K562 treated with DMSO at 1 percent for 12 hours (cell line): ENCODE results near the gene GPM6B. TPM values are rescaled to one million over a fixed set of nuclear protein-coding genes. Genes with fewer than 3 reads are reported as not detected.

Experiments used
- total RNA-seq: library from RNA; unstranded; fragments of 300-600 nt; gene quantifications from 2 replicates; pipeline ENCODE4 v1.2.3, GENCODE V29; 2022; ENCODE audit not compliant: insufficient read depth

GPM6B gene, protein sequence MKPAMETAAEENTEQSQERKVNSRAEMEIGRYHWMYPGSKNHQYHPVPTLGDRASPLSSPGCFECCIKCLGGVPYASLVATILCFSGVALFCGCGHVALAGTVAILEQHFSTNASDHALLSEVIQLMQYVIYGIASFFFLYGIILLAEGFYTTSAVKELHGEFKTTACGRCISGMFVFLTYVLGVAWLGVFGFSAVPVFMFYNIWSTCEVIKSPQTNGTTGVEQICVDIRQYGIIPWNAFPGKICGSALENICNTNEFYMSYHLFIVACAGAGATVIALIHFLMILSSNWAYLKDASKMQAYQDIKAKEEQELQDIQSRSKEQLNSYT
- total RNA-seq = 0.27 TPM in 1 of 2 replicates, not detected in the other

DNA sequence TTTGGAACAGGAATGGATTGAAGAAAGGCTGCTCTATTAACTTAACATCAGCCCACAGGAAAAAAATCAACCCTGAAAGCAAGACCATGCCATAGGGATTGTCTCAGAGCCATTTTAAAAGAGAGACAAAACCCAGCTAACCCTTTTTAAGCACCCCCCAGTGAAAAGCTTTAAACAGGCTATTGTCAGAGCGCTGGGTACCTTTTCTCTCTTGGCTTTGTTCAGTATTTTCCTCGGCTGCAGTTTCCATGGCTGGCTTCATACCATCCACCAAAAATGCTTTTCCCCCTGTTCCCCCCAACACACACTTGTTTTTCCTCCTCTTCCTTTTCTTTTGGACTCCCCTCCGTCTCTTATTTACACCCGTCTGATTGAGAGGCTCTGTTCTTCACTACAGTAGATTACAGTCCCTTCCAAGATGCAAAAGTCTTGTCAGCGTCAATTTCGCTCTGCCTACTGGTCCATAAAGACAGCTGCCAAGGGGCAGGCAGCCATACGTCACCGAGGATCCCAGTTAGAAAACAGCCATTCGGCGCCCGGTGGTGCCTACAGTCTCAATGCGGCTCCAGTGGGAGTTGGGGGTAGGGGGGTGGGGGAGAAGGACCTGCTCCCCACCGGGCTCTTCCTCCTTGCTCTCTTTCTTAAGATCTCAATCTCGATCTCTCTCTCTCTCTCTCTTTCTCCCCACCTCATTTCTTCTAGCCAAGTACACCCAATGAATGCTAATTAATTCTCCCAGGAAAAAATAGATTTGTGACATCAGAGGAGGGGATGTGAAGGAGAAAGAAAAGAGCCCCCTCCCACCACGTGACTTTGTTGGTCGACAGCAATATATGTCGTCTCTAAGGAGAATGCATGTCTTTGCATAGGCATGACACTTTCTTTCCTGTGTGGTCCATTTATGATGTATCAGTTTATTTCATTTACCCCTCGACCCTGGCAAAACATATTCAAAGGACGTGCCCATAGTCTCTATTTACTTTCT, at the start of gene GPM6B:
Gene GPM6B (minus strand): TSS at position 451 of the 985 bp plus-strand sequence. CDS start 189 bp downstream, at position 262.

DNA sequence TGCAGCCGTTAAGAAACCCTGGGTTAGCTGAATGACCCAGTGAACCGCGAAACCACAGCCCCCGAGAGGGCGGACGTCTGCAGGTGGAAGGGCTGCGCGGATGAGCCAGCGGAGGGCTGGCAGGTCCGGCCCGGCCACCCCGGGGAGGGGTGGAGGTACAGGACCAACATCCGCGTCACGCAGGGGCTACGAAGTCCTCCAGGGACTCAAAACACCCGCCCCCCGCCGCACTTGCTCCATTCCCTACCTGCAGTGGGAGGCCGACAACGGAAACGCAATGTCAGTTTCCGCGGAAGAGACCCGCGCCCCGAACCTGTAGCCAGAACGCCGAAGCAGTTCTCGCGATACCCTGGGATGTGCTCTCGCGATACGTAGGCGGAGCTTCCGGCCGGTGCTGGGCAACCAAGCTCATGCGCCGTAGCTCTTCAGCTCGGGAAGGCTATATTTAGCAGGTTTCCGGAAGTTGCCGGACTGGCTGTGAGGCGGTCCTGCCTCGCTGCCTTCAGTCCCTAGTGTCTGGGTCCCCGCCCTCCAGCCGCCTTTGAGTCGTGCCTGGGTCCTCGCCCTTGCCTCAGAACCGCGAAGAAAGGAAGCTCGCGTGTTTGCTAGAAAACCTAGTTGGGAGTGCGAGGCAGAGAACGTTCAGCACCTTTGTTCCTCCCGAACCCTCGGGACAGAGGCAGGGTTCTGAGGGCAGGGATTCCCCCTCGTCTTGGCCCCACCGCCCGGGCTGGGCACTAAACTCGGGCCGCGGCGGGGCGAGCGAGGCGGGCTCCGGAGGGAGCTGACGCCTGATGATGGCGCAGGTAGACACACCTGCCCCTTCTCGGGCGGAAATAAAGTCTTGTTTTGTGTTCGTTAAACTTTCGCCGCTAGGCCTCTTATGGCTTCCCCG, 82.4 kb downstream of the GPM6B start, which contains the start of the genes OFD1 and TRAPPC2:
Gene OFD1 (plus strand): TSS at position 471 of the 895 bp plus-strand sequence. CDS start 324 bp downstream, at position 795.
Gene TRAPPC2 (minus strand): TSS at position 343 of the 895 bp plus-strand sequence. CDS start 14,657 bp downstream, outside the sequence.

Other genes starting within 250 kb of the GPM6B start
- gene EGFL6, start 247.5 kb downstream of the GPM6B start, total RNA-seq = not detected in 2 replicates
- gene TCEANC, start 164.0 kb downstream of the GPM6B start, total RNA-seq = 0.45 and 2.8 TPM in 2 replicates
- gene RAB9A, start 128.0 kb downstream of the GPM6B start, total RNA-seq = 11.6 and 20.5 TPM in 2 replicates
- gene TRAPPC2, start 82.5 kb downstream of the GPM6B start, total RNA-seq = 4.1 and 13.8 TPM in 2 replicates
- gene OFD1, start 82.3 kb downstream of the GPM6B start, total RNA-seq = 18.1 and 21.5 TPM in 2 replicates
- gene GEMIN8, start 212.8 kb upstream of the GPM6B start, total RNA-seq = 11.6 and 18.1 TPM in 2 replicates